Renal cortex interstitium (tissue), 15 donors: ENCODE measurements around the gene NT5C3A. TPM values are rescaled to one million over a fixed set of nuclear protein-coding genes. Genes with fewer than 3 reads are reported as not detected.
A peak's percentile ranks its signal among the peaks of the same experiment; 100 is the strongest.
"Not testable (repeated sequence)": the region's sequence is repeated elsewhere in the genome, so short reads cannot be mapped to it uniquely, and the experiment has no call there.

ENCODE experiments used
- DNase-seq, 11 donors: peaks; one replicate each; pipeline ENCODE4 v3.0.0-alpha.2; 2013; ENCODE audit warnings: low read depth in 9 of 11, low spot score in 4 of 11; ENCODE audit errors: extremely low read depth in 1 of 11
- long read RNA-seq, 16 experiments: transcript quantifications; one replicate each; lab custom pipeline, GENCODE V29; 2026
- polyA plus RNA-seq, 3 donors: library from polyadenylated mRNA; unstranded; fragments of 120-200 nt; gene quantifications; one replicate each; pipeline ENCODE4 v1.2.1, GENCODE V29; 2013; ENCODE audit not compliant: insufficient read length in 3 of 3

NT5C3A gene
- polyA plus RNA-seq = 10 to 100 TPM; 29.2 to 43.3 (median 39.5) TPM
- long read RNA-seq, donor 1, transcript NT5C3A-204 (10 exons, 1,759 nt) = minor isoform, 6 of 16 reads
- long read RNA-seq, donor 1, transcript NT5C3A-201 (9 exons, 1,704 nt) = major isoform, 8 of 16 reads
- long read RNA-seq, donor 1, partial matches to known transcripts = 0 of 16 reads
- long read RNA-seq, donor 1, other reads (novel, unspliced or antisense) = 0 of 16 reads
- long read RNA-seq, donor 2, partial matches to known transcripts = 0 of 6 reads
- long read RNA-seq, donor 2, other reads (novel, unspliced or antisense) = 0 of 6 reads
- long read RNA-seq, donor 3, transcript NT5C3A-204 (10 exons, 1,759 nt) = major isoform, 11 of 28 reads
- long read RNA-seq, donor 3, transcript NT5C3A-211 (2 exons, 369 nt) = minor isoform, 5 of 28 reads
- long read RNA-seq, donor 3, transcript NT5C3A-201 (9 exons, 1,704 nt) = major isoform, 11 of 28 reads
- long read RNA-seq, donor 3, partial matches to known transcripts = 0 of 28 reads
- long read RNA-seq, donor 3, other reads (novel, unspliced or antisense) = 0 of 28 reads
- long read RNA-seq, donor 4, transcript NT5C3A-204 (10 exons, 1,759 nt) = minor isoform, 5 of 15 reads
- long read RNA-seq, donor 4, transcript NT5C3A-201 (9 exons, 1,704 nt) = major isoform, 7 of 15 reads
- long read RNA-seq, donor 4, partial matches to known transcripts = 0 of 15 reads
- long read RNA-seq, donor 4, other reads (novel, unspliced or antisense) = 0 of 15 reads
- long read RNA-seq, donor 5 = 0 reads
- long read RNA-seq, donor 6, transcript NT5C3A-201 (9 exons, 1,704 nt) = major isoform, 5 of 12 reads
- long read RNA-seq, donor 6, partial matches to known transcripts = 0 of 12 reads
- long read RNA-seq, donor 6, other reads (novel, unspliced or antisense) = 0 of 12 reads
- long read RNA-seq, donor 7, transcript NT5C3A-204 (10 exons, 1,759 nt) = major isoform, 10 of 23 reads
- long read RNA-seq, donor 7, transcript NT5C3A-201 (9 exons, 1,704 nt) = minor isoform, 9 of 23 reads
- long read RNA-seq, donor 7, partial matches to known transcripts = 0 of 23 reads
- long read RNA-seq, donor 7, other reads (novel, unspliced or antisense) = 0 of 23 reads
- long read RNA-seq, donor 8 = 0 reads
- long read RNA-seq, donor 9, transcript NT5C3A-201 (9 exons, 1,704 nt) = major isoform, 5 of 12 reads
- long read RNA-seq, donor 9, partial matches to known transcripts = 0 of 12 reads
- long read RNA-seq, donor 9, other reads (novel, unspliced or antisense) = 0 of 12 reads
- long read RNA-seq, donor 10, transcript NT5C3A-201 (9 exons, 1,704 nt) = major isoform, 6 of 15 reads
- long read RNA-seq, donor 10, transcript NT5C3A-204 (10 exons, 1,759 nt) = minor isoform, 5 of 15 reads
- long read RNA-seq, donor 10, partial matches to known transcripts = 0 of 15 reads
- long read RNA-seq, donor 10, other reads (novel, unspliced or antisense) = 0 of 15 reads
- long read RNA-seq, donor 11, transcript NT5C3A-204 (10 exons, 1,759 nt) = minor isoform, 5 of 13 reads
- long read RNA-seq, donor 11, transcript NT5C3A-201 (9 exons, 1,704 nt) = major isoform, 6 of 13 reads
- long read RNA-seq, donor 11, partial matches to known transcripts = 0 of 13 reads
- long read RNA-seq, donor 11, other reads (novel, unspliced or antisense) = 0 of 13 reads
- long read RNA-seq, donor 12, partial matches to known transcripts = 0 of 4 reads
- long read RNA-seq, donor 12, other reads (novel, unspliced or antisense) = 0 of 4 reads
- long read RNA-seq, donor 13 = 0 reads
- long read RNA-seq, donor 14, transcript NT5C3A-204 (10 exons, 1,759 nt) = major isoform, 7 of 11 reads
- long read RNA-seq, donor 14, partial matches to known transcripts = 0 of 11 reads
- long read RNA-seq, donor 14, other reads (novel, unspliced or antisense) = 0 of 11 reads
- long read RNA-seq, donor 15, partial matches to known transcripts = 0 of 4 reads
- long read RNA-seq, donor 15, other reads (novel, unspliced or antisense) = 0 of 4 reads
- long read RNA-seq, donor 16, transcript NT5C3A-201 (9 exons, 1,704 nt) = major isoform, 17 of 42 reads
- long read RNA-seq, donor 16, transcript NT5C3A-211 (2 exons, 369 nt) = minor isoform, 9 of 42 reads
- long read RNA-seq, donor 16, transcript NT5C3A-204 (10 exons, 1,759 nt) = minor isoform, 16 of 42 reads
- long read RNA-seq, donor 16, partial matches to known transcripts = 0 of 42 reads
- long read RNA-seq, donor 16, other reads (novel, unspliced or antisense) = 0 of 42 reads

DNA sequence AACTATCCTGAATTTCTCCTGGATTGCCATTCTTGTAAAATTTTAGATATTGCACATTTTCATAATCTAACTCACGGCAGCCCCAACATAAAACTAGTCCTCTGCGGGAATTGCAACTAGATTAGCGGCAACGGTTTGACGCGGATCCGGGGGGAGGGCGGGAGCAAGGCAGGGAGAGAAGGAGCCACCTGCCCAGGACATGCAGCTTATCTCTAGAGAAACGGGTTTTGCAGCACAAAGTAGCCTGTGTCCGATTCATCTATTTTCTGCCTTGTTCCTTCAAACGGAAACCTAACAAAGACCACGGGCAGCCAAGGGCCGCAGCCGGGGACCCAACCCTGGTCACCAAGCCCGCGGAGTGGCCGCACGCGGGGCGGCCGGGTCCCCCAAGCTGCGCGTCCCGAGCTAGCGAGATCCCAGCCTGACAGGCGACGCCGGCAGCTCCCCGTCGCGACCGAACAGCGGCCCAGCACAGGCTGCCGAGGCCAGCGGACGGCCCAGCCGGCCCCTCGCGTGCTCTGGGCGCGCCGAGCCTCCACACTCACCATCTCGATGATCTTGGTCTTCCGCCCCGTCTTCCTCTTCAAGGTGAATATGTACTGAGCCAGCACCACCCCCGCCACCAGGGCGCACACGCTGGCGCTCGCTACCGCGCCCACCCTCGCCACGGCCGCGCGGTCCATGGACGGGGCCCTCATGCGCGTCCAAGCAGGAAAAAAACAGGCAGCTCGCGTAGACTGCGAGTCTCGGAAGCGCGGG, at the start of gene NT5C3A:
Gene NT5C3A, minus strand, starts transcription at position 754 of the 759 bp plus-strand sequence. Its CDS starts 71 bp downstream, at position 683.
- DNase-seq = peak in 6 of 11 donors; percentile 21 to 47 (median 36)

DNA sequence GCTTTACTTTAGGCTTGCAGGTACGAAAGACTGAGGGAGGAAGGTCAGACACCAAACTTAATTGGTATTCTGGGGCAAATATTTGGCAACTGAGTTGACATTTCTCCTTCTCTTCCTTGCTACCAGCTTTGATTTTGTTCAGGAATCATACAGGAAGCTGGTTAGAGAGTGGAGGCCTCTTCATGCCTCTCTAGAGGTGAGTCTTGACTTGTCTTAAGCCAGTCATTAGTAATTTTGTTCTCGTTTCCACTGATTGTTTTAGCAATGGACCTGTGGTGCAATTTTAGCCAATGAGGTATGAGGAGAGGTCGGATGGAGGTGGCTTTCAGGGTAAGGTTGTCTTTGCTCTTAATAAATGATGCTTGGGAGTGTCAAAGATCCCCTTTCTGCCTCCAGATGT, 49.0 kb upstream of the NT5C3A start:
- no peak for DNase-seq

DNA sequence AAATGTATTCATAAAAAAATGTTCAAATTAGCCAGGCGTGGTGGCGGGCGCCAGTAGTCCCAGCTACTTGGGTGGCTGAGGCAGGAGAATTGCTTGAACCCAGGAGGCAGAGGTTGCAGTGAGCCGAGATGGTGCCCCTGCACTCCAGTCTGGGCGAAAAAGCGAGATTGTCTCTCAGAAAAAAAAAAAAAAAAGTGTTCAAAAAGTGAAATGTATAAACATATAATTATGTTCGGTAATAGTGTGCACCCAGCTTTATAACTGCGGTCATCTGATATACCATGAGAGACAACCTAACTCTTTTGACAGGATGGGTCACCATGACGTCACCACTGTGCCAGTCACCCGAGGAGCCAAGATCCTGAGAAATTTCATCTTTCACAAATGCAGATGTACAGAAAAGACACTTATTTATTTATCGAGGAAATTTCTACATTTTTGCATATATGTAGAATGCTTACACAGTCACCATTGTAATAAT, 47.2 kb upstream of the NT5C3A start:
- no peak for DNase-seq

DNA sequence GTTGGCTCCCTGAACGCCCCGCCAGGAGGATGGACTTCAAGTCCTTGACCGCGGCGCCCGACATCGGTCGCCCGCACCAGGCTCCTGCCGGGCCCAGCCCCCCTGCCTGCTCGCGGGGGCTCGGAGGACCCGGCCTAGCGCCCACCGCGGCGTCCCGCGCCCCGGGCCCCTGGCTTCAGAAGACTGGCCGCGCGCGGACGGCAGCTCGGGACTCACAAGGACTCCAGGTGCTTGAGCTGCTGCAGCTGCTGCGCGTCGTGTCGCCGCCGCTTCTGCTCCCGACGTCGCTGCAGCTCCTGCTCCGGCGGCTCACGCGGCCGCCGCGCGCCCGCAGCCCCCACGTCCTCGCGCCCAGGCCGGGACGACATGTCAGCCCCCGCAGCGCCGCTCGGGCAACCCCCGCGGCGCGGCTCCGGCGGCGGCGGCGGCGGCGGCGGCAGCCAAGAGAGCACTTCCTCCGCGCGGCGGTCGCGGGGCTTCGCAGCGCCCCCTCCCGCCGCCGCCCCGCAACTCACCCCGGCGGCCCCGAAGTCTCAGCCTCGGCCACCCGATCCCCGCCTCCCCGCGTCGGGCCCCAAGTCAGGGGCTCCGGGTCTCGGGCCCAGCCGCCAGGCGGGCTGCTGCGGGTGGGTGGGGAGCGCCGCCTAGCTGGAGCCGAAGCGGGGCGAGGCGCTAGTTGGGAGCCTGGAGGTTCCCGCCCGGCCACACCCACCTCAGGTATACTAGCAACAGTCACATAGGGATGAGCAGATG, 46.6 kb upstream of the NT5C3A start, which contains the start of gene RP9:
Gene RP9, minus strand, starts transcription at position 400 of the 753 bp plus-strand sequence. Its CDS starts 32 bp downstream, at position 368.
- peak in 7 of 11 donors; percentile 68 to 80 (median 75) for DNase-seq

DNA sequence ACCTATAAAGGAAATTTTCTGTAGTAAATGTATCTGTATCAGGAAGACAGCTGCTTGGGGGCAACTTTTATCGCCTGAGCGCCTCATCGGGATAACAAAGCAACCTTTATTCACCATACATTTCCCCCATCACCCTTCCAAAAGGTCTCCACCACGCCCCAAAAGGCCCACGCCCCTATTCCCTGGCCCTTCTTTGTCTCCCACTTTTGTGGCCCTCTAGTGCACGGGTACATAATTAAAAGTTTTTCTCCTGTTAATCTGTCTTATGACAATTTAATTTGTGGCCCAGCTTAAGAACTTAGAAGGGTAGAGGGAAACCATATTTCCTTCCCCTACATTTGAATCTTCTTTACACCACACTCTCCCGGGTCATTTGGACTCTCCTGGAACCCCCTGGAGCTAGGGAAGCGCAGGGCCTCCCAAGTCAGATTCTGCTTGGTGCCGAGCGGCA, 46.0 kb upstream of the NT5C3A start:
- DNase-seq = no peak

DNA sequence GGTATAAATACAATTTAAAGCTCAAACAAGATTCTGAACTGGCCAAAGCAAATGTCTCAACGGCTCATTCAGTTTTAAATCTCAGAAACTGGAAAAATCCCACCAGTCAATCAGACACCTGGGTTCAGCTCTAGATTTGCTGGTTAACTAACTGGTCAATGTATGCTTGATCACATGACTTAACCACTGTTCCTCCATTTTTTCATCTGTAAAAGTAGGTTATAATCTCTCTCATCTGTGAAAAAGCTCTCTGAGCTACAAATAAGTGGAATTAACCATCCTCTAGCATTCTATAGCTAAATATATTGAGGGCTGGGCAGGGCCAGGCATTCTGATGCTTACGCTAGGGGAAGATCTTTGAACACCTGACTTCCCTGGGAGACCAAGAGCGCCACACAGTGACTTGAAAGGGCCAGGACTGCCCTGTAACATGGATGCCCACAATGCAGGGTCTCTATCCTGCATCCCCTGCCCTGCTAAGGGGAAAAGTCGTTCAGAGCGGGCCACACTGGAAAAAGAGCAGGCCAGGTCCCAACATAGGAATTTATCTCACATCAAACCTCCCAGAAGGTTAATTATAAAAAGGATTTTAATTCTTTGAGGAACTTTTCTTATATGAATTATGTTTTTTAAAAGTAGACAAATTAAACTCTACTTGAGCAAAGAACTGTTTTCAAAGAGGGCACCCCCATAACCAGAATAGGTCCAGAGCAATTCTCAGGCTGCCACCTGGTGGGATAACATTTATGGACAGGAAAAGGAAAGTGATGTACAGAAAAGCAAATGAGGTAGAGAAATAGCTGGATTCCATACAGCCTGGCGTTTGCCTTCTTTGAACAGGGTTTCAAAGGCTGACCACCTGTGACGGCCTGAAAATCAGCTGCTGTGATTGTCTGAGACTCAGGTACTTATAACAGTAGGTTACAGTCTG, 44.8 kb upstream of the NT5C3A start:
- peak in 2 of 11 donors; percentile 51 to 53 for DNase-seq

DNA sequence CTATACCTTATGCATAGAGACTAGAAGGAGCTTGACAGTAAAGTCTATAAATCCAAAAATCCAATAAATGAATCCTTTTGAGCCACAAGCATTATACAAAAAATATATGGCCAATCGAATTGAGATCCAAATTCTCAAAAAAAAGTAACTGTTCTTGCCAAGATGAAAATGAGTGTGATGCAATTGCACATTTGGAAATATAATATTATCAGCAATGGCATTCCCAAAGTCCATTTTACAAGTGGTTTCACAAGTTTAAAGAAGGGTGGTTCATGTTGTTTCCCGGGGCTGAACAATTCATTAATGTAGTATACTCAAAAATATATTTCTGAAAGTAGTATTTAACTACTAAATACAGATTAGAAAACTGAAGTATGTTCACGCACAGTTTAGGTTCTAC, 39.3 kb upstream of the NT5C3A start:
- DNase-seq = no peak

DNA sequence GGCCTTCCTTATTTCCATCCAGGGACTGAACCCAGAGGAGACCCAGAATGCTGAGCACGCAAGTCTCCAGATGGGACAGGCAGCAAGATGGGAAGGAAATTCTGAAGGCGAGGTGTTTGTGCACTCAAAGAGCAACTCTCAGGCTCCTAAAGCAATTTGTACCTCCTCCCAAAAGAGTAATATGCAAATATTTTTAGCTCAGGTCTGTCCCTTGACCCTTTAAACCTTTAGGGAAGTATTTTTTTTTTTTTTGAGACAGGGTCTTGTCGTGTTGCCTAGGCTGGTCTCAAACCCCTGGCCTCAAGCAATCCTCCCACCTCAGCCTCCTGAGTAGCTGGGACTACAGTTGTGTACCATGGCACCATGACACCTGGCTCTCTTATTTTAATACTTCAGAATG, 38.2 kb upstream of the NT5C3A start:
- no peak for DNase-seq

DNA sequence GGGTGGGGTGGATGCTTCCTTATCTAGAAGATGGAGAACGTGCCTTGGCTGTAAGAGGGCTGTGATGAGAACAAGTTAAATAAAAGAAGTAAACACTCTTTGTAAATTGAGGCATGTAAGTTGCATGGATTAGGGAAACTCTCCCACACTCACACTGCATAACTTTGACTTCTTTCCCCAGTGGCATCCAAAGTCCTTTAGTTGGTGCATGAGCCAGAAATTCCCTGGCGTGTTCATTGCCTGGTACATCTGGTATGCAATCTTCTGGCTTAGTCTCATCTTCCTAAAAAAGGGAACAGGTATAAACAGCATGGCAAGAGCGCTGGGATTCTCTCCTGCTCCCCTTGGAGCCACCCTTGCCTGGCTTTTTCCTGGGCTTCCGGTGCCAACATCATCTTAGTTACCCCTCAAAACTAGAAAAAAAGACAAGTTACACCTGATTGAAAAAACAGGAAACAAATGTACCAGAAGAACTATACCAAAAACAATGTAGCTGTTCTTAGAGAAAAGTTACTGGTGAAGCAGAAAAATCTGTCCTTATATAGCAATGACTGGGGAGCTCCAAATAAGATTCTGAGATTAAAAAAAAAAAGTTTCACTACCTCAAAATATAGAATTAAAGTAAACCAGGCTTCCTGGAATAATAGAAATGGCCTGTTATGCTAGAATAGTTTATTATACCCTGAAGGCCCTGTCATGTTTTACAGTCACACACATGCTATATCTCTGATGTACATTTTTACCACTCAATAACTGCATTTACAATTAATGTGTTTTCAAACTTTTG, 36.8 kb upstream of the NT5C3A start:
- no peak for DNase-seq

DNA sequence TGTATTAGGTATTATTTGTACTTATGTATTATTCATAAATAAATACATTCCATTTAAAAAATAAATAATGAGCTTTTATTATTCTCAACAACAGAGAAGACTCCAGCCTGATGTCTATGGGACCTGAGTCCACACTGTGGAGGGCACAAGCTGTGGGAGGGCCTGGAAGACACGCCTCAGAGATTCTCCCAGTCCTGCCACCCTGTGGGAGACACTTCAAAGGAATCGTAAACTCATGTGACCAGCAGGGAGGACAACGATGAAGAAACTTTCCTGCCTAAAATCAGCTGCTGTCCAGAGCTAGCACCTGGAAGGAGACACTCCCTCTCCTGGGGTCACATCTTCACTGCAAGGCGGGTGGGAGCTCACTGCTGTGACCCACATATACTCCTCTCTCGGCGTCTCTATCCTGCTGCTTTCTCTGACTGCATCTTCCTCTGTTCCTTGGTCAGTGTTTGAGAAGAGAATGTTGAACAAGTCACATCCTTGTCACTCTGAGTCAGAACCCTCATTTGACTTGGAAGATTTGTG, 32.2 kb upstream of the NT5C3A start:
- DNase-seq = not testable (repeated sequence)

DNA sequence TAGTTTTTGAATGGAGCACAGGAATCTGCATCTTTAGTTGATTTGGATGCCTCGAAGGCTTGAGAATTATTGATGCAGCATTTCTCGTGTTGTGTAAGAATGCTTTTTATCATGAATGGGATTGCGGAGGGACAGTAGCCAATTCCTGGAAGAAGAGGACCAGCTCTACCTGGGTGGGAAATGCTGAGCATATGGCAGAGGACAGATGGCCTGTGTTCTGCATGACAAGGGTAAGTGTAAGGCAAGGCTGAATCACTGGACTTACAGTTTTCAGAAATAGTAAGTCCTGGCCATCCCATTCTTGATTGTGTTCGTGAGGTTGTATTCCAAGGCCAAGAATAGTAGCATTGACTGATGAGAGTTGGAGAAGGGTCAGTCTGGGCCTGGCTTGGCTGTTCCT, 30.7 kb upstream of the NT5C3A start:
- no peak for DNase-seq

DNA sequence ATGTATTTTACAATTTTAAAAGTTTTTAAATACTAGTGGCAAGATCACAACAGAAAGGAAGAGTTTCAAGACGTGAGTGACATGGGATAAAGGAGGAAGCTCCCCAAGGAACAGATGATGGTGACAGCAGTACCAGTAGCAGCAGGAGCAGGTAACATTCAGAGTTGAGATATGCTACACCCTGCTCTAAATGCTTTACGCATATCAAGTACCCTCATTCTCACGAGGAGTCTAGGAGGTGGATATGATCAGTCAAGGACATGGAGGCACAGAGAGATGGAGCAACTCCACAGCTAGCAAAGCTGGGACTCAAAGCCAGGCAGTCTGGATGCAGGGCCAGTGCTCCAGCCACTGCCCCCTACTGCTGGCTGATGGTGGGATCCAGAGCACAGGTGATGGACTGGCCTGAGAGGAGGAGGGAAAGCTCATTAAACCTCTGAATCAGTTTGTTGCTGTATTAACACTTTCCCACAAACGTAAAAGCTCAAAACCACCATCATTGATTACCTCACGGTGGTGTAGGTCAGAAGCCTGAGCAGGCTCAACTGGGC, 29.1 kb upstream of the NT5C3A start:
- DNase-seq = no peak

DNA sequence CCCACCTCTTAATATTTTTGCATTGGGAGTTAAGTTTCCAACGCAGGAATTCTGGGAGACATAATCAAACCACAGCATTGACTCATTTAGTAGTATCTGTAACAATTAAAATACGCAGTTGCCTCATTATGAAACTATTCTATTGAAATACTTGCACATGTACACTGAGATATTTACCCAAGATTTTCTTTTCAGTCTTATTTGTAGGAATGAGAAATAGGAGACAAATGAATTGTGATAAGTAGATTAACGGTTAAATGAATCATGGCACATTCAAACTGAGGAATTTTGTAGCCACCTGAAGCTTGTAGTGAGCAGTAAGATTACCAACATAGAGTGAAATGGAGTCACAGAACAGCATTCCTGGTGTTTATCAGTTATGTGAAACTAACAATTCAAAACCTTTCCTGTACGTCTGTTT, 28.5 kb upstream of the NT5C3A start:
- DNase-seq = no peak
